ENCODE data around the gene MKKS. TPM values are rescaled to one million over a fixed set of nuclear protein-coding genes. Genes with fewer than 3 reads are reported as not detected.

MKKS gene
- total and polyA plus RNA-seq, 2 donors (not counting 1 experiment from before 2014, with no cell fraction given), result 6.0 to 12.6 TPM

DNA sequence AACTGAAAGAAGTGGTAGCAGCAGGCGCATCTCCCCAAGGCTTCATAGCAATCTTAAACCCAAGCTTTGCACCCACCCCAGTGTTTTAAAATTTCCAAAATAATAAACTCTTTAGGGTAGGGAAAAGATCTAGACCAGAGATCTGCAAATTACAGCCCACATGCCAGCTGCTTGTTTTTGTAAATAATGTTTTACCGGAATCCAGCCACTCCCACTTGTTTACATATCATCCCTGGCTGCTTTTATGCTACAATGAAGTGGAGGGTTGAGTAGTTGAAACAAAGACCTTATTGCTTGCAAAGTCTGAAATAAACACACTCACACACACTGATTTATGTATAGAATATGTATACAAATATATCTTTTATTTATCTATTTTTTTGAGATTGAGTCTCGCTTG lies 31.1 kb upstream of the MKKS start:
- no peak overlapping the region for H2AFZ ChIP-seq (ENCODE audit: insufficient read depth, low read depth, low read length, poor library complexity, severe bottlenecking)
- POLR2A ChIA-PET, result no interaction called here
- no peak for ATAC-seq (ENCODE audit: low read depth)

DNA sequence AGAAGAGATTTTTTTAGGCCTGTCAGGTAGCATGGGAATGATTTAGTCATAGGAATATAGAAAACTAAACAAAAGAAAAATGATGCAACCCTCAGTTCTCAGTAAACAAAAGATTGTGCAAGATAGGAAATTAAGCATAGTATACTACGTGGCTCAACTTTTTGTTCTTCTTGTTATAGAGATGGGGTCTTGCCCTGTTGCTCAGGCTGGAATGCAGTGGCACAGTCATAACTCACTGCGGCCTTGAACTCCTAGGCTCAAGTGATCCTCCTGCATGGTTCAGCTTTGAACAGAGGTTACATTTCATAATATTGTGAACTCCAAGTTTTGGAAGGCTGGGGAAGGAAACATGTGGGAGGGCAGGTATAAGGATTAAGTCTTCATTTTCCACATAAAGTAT lies 29.6 kb upstream of the MKKS start:
- 100% methylated on average over 1 of the region's 2 CpGs for WGBS (ENCODE audit: insufficient coverage)

More for the DNA sequence above, 31.1 kb upstream of the MKKS start:
- Histone ChIP-seq H3K9me3 (ENCODE audit: control extremely low read depth in 1 of 3, control insufficient read depth in 2 of 3, insufficient read depth in 1 of 3, low read length in 2 of 3) (no peaks in the 10 kb centered on the region), H4K20me1 (ENCODE audit: control insufficient read depth, insufficient read depth, low read length, poor library complexity, severe bottlenecking) (peaks cover 7% of the 10 kb centered on the region), H3K9ac (ENCODE audit: low read length) (no peak overlapping the region), H3K36me3 (replicated peaks in 1 of 2; ENCODE audit: control extremely low read depth in 1 of 2, control insufficient read depth in 1 of 2, extremely low read depth in 1 of 2, insufficient read depth in 2 of 2, low read length in 1 of 2) (no peaks in the 10 kb centered on the region), H3K4me2 (replicated peaks; ENCODE audit: low read depth, low read length, poor library complexity, severe bottlenecking) (no peak overlapping the region), H3K27me3 (replicated peaks in 1 of 4; ENCODE audit: control extremely low read depth in 1 of 4, control insufficient read depth in 3 of 4, insufficient read depth in 4 of 4, low read length in 3 of 4) (no peaks in the 10 kb centered on the region), H3K79me2 (ENCODE audit: control insufficient read depth, insufficient read depth, low read length) (peaks cover 8% of the 10 kb centered on the region), H3K4me1 (ENCODE audit: control insufficient read depth in 2 of 2, insufficient read depth in 2 of 2, low read length in 2 of 2) (no peaks in the 10 kb centered on the region), H3K27ac (ENCODE audit: low read length in 2 of 2) (no peak overlapping the region), H3K4me3 (ENCODE audit: control extremely low read depth in 1 of 5, extremely low read depth in 1 of 5, insufficient read depth in 1 of 5, low read depth in 2 of 5, low read length in 4 of 5) (no peak overlapping the region)
- Mint-ChIP-seq H3K27me3 (no peaks in the 10 kb centered on the region), H3K4me3 (no peak overlapping the region), H3K4me1 (no peaks in the 10 kb centered on the region), H3K9me3 (ENCODE audit: insufficient read depth) (no peaks in the 10 kb centered on the region), H3K27ac (no peak overlapping the region)
- no peak for TF ChIP-seq EZH2 (IDR thresholded peaks at IDR 0.05; ENCODE audit: borderline replicate concordance, insufficient read depth, low read depth, low read length, poor library complexity, severe bottlenecking)
- TF ChIP-seq, protein P1, sequence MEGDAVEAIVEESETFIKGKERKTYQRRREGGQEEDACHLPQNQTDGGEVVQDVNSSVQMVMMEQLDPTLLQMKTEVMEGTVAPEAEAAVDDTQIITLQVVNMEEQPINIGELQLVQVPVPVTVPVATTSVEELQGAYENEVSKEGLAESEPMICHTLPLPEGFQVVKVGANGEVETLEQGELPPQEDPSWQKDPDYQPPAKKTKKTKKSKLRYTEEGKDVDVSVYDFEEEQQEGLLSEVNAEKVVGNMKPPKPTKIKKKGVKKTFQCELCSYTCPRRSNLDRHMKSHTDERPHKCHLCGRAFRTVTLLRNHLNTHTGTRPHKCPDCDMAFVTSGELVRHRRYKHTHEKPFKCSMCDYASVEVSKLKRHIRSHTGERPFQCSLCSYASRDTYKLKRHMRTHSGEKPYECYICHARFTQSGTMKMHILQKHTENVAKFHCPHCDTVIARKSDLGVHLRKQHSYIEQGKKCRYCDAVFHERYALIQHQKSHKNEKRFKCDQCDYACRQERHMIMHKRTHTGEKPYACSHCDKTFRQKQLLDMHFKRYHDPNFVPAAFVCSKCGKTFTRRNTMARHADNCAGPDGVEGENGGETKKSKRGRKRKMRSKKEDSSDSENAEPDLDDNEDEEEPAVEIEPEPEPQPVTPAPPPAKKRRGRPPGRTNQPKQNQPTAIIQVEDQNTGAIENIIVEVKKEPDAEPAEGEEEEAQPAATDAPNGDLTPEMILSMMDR (IDR thresholded peaks at IDR 0.05), result no peak
- WGBS (ENCODE audit: insufficient coverage), result 89% methylated on average over 1 of the region's 3 CpGs
- CTCF ChIA-PET, result no interaction called here
- DNase-seq, result no peak
- intact Hi-C loops (cut with micrococcal nuclease), result no loop called here

More for the DNA sequence above, 29.6 kb upstream of the MKKS start:
- DNase-seq (no peak), ATAC-seq (ENCODE audit: low read depth) (no peak)
- Mint-ChIP-seq H3K9me3 (ENCODE audit: insufficient read depth) (no peaks in the 10 kb centered on the region), H3K27me3 (no peaks in the 10 kb centered on the region), H3K27ac (no peak overlapping the region), H3K4me1 (no peaks in the 10 kb centered on the region), H3K4me3 (no peak overlapping the region)
- H2AFZ ChIP-seq (ENCODE audit: insufficient read depth, low read depth, low read length, poor library complexity, severe bottlenecking), result no peak overlapping the region
- H3K79me2 ChIP-seq (ENCODE audit: control insufficient read depth, insufficient read depth, low read length), result peaks cover 18% of the 10 kb centered on the region
- H3K27me3 ChIP-seq (replicated peaks in 1 of 4; ENCODE audit: control extremely low read depth in 1 of 4, control insufficient read depth in 3 of 4, insufficient read depth in 4 of 4, low read length in 3 of 4), result no peaks in the 10 kb centered on the region
- intact Hi-C loops (cut with micrococcal nuclease), result no loop called here
- no peaks in the 10 kb centered on the region for H3K36me3 ChIP-seq (replicated peaks in 1 of 2; ENCODE audit: control extremely low read depth in 1 of 2, control insufficient read depth in 1 of 2, extremely low read depth in 1 of 2, insufficient read depth in 2 of 2, low read length in 1 of 2)
- POLR2A ChIA-PET, result no interaction called here
- H3K4me2 ChIP-seq (replicated peaks; ENCODE audit: low read depth, low read length, poor library complexity, severe bottlenecking), result no peak overlapping the region
- CTCF ChIA-PET, result no interaction called here
- no peaks in the 10 kb centered on the region for H3K4me1 ChIP-seq (ENCODE audit: control insufficient read depth in 2 of 2, insufficient read depth in 2 of 2, low read length in 2 of 2)
- H3K9me3 ChIP-seq (ENCODE audit: control extremely low read depth in 1 of 3, control insufficient read depth in 2 of 3, insufficient read depth in 1 of 3, low read length in 2 of 3), result no peaks in the 10 kb centered on the region
- TF ChIP-seq EZH2 (IDR thresholded peaks at IDR 0.05; ENCODE audit: borderline replicate concordance, insufficient read depth, low read depth, low read length, poor library complexity, severe bottlenecking), result no peak
- TF ChIP-seq, protein P1 (IDR thresholded peaks at IDR 0.05), result no peak
- H3K4me3 ChIP-seq (ENCODE audit: control extremely low read depth in 1 of 5, extremely low read depth in 1 of 5, insufficient read depth in 1 of 5, low read depth in 2 of 5, low read length in 4 of 5), result no peak overlapping the region
- H4K20me1 ChIP-seq (ENCODE audit: control insufficient read depth, insufficient read depth, low read length, poor library complexity, severe bottlenecking), result peaks cover 7% of the 10 kb centered on the region
- H3K9ac ChIP-seq (ENCODE audit: low read length), result no peak overlapping the region
- H3K27ac ChIP-seq (ENCODE audit: low read length in 2 of 2), result no peak overlapping the region
